Measurements from ENCODE around the gene S100A12. TPM values are rescaled to one million over a fixed set of nuclear protein-coding genes. Genes with fewer than 3 reads are reported as not detected.

Gene S100A12
- total RNA-seq, 1 experiment from 2014 or later = not detected

- no peak for TF ChIP-seq CTCF (conservative IDR thresholded peaks at IDR 0.05; ENCODE audit: low read depth, low read length)
- no peak for TF ChIP-seq EZH2 (IDR thresholded peaks at IDR 0.05; ENCODE audit: low read length, unreplicated experiment)
- no peak for TF ChIP-seq EZH2phosphoT487 (IDR thresholded peaks at IDR 0.05; ENCODE audit: borderline replicate concordance, low read length)
- ChIA-PET POLR2A (ENCODE audit: unreplicated experiment) (interaction anchor here (0.6 kb wide), 2 partner anchors 136 to 173 kb away, joined by 3 read pairs; partner anchors contain the start of gene S100A6), CTCF (no interaction called here)
- ATAC-seq = no peak
- Histone ChIP-seq H3K9me2 (replicated peaks; ENCODE audit: low read length) (no peaks in the 10 kb centered on the region), H2AFZ (ENCODE audit: low read length) (no peak overlapping the region), H4K20me1 (ENCODE audit: low read length) (no peaks in the 10 kb centered on the region), H3K4me1 (ENCODE audit: insufficient read depth, low read length) (peaks cover 33% of the 10 kb centered on the region), H3K9me3 (ENCODE audit: low read length) (no peaks in the 10 kb centered on the region), H3K4me2 (ENCODE audit: low read length) (no peak overlapping the region), H3F3A (ENCODE audit: low read length, unreplicated experiment) (peaks cover under 1% of the 10 kb centered on the region), H3K27me3 (ENCODE audit: low read length) (no peaks in the 10 kb centered on the region), H3K4me3 (ENCODE audit: low read length) (no peak overlapping the region), H3K27ac (ENCODE audit: low read length) (no peak overlapping the region), H3K9ac (ENCODE audit: low read length) (no peak overlapping the region), H3K36me3 (ENCODE audit: low read depth, low read length) (no peaks in the 10 kb centered on the region), H3K79me2 (ENCODE audit: low read length) (no peaks in the 10 kb centered on the region)
- no peak for DNase-seq
- BruUV-seq (replicated peaks) = no TSS peak
- intact Hi-C loops (cut with micrococcal nuclease) = no loop called here
Measured at GRCh38 chr1:153362187-153362775, 13.1 kb downstream of the S100A12 start.

- no peaks in the 10 kb centered on the region for H3K9me3 ChIP-seq (ENCODE audit: low read length)
- intact Hi-C loops (cut with micrococcal nuclease) = no loop called here
- H3K9me2 ChIP-seq (replicated peaks; ENCODE audit: low read length) = no peaks in the 10 kb centered on the region
- no peak overlapping the region for H2AFZ ChIP-seq (ENCODE audit: low read length)
- no peak overlapping the region for H3K27ac ChIP-seq (ENCODE audit: low read length)
- H3K79me2 ChIP-seq (ENCODE audit: low read length) = no peaks in the 10 kb centered on the region
- H3K4me1 ChIP-seq (ENCODE audit: insufficient read depth, low read length) = peaks cover 40% of the 10 kb centered on the region
- H3K4me2 ChIP-seq (ENCODE audit: low read length) = no peak overlapping the region
- no peaks in the 10 kb centered on the region for H3K36me3 ChIP-seq (ENCODE audit: low read depth, low read length)
- CTCF ChIA-PET = no interaction called here
- POLR2A ChIA-PET (ENCODE audit: unreplicated experiment) = interaction anchor here (0.6 kb wide), 1 partner anchor 174 kb away, joined by 3 read pairs; the partner anchor contains the start of gene S100A6
- ATAC-seq (no peak), DNase-seq (no peak)
- H3F3A ChIP-seq (ENCODE audit: low read length, unreplicated experiment) = peaks cover 4% of the 10 kb centered on the region
- H3K4me3 ChIP-seq (ENCODE audit: low read length) = no peak overlapping the region
- H4K20me1 ChIP-seq (ENCODE audit: low read length) = no peaks in the 10 kb centered on the region
- no peak overlapping the region for H3K9ac ChIP-seq (ENCODE audit: low read length)
- no TSS peak for BruUV-seq (replicated peaks)
- no peaks in the 10 kb centered on the region for H3K27me3 ChIP-seq (ENCODE audit: low read length)
- no peak for TF ChIP-seq EZH2 (IDR thresholded peaks at IDR 0.05; ENCODE audit: low read length, unreplicated experiment)
- TF ChIP-seq EZH2phosphoT487 (IDR thresholded peaks at IDR 0.05; ENCODE audit: borderline replicate concordance, low read length) = no peak
- TF ChIP-seq CTCF (conservative IDR thresholded peaks at IDR 0.05; ENCODE audit: low read depth, low read length) = no peak
Measured at GRCh38 chr1:153361480-153362109, 13.8 kb downstream of the S100A12 start.
